Mesenchymal stem cell (in vitro differentiated cells and primary cell): ENCODE results near the gene EFNA1.

Experiments
- DNase-seq: peaks from one replicate; pipeline ENCODE4 v3.0.0-alpha.2; 2013
- H2AFZ ChIP-seq: one replicate; pipeline ENCODE4 v1.6.1; 2013; ENCODE audit warnings: low read depth, mild to moderate bottlenecking, control low read depth, inconsistent platforms, low read length, moderate library complexity
- H2AK5ac ChIP-seq: 2 replicates; pipeline ENCODE4 v1.6.1; 2013; ENCODE audit warnings: low read length, moderate library complexity, mild to moderate bottlenecking, inconsistent platforms; ENCODE audit not compliant: severe bottlenecking
- H2BK120ac ChIP-seq: one replicate; pipeline ENCODE4 v1.6.1; 2013; ENCODE audit warnings: low read depth, mild to moderate bottlenecking, inconsistent platforms, low read length, moderate library complexity
- H2BK12ac ChIP-seq, 2 experiments: one replicate each; pipeline ENCODE4 v1.6.1; 2013; ENCODE audit warnings: inconsistent platforms in 2 of 2, low read length in 2 of 2, mild to moderate bottlenecking in 2 of 2, moderate library complexity in 2 of 2, control low read depth in 1 of 2
- H2BK15ac ChIP-seq: one replicate; pipeline ENCODE4 v1.6.1; 2013; ENCODE audit warnings: mild to moderate bottlenecking, low read depth, inconsistent platforms; ENCODE audit not compliant: poor library complexity, severe bottlenecking
- H2BK5ac ChIP-seq: 2 replicates; pipeline ENCODE4 v1.6.1; 2013; ENCODE audit warnings: low read depth, mild to moderate bottlenecking, low read length, control low read depth, inconsistent platforms; ENCODE audit not compliant: poor library complexity, severe bottlenecking
- H3K14ac ChIP-seq, 2 experiments: one replicate each; pipeline ENCODE4 v1.6.1; 2013; ENCODE audit warnings: inconsistent platforms in 2 of 2, low read length in 2 of 2, control low read depth in 1 of 2, mild to moderate bottlenecking in 1 of 2, moderate library complexity in 1 of 2
- H3K18ac ChIP-seq, 2 experiments: one replicate each; pipeline ENCODE4 v1.6.1; 2013; ENCODE audit warnings: inconsistent platforms in 2 of 2, low read length in 2 of 2, control low read depth in 1 of 2, low read depth in 1 of 2, mild to moderate bottlenecking in 1 of 2
- H3K23ac ChIP-seq, 2 experiments: one replicate each; pipeline ENCODE4 v1.6.1; 2013; ENCODE audit warnings: inconsistent platforms in 2 of 2, low read length in 2 of 2, mild to moderate bottlenecking in 2 of 2, moderate library complexity in 2 of 2, control low read depth in 1 of 2
- H3K27ac ChIP-seq: 2 replicates; pipeline ENCODE4 v1.5.1; 2013; ENCODE audit warnings: mild to moderate bottlenecking, moderate library complexity, low read length, control low read depth, inconsistent platforms; ENCODE audit not compliant: poor library complexity, severe bottlenecking
- H3K27me3 ChIP-seq, 2 experiments: 2 replicates each; pipeline versions ENCODE4 v1.6.1 to v1.7.0; 2013; ENCODE audit warnings: low read length in 2 of 2, mild to moderate bottlenecking in 2 of 2, moderate library complexity in 2 of 2, control low read depth in 1 of 2, inconsistent platforms in 1 of 2; ENCODE audit not compliant: control insufficient read depth in 1 of 2, insufficient read depth in 1 of 2
- H3K36me3 ChIP-seq, 2 experiments: 2 replicates each; pipeline versions ENCODE4 v1.6.1 to v1.7.0; 2013; ENCODE audit warnings: low read length in 2 of 2, control low read depth in 1 of 2, inconsistent platforms in 1 of 2, low read depth in 1 of 2, mild to moderate bottlenecking in 1 of 2; ENCODE audit not compliant: insufficient read depth in 2 of 2, control insufficient read depth in 1 of 2
- H3K4ac ChIP-seq, 2 experiments: one replicate each; pipeline ENCODE4 v1.6.1; 2013; ENCODE audit warnings: inconsistent platforms in 2 of 2, low read length in 2 of 2, mild to moderate bottlenecking in 2 of 2, moderate library complexity in 2 of 2, control low read depth in 1 of 2, low read depth in 1 of 2
- H3K4me1 ChIP-seq: 2 replicates; pipeline ENCODE4 v1.6.1; 2013; ENCODE audit warnings: low read depth, low read length, control low read depth; ENCODE audit not compliant: control insufficient read depth, insufficient read depth
- H3K4me2 ChIP-seq: 2 replicates; pipeline ENCODE4 v1.6.1; 2013; ENCODE audit warnings: low read length, mild to moderate bottlenecking, inconsistent platforms; ENCODE audit not compliant: poor library complexity, severe bottlenecking
- H3K4me3 ChIP-seq, 2 experiments: 2 replicates each; pipeline versions ENCODE4 v1.5.1 to v1.7.0; 2013; ENCODE audit warnings: low read length in 2 of 2, mild to moderate bottlenecking in 2 of 2, control low read depth in 1 of 2, low read depth in 1 of 2; ENCODE audit not compliant: insufficient read depth in 1 of 2
- H3K79me1 ChIP-seq: replicated peaks from 2 replicates; pipeline ENCODE4 v1.6.1; 2013; ENCODE audit warnings: mild to moderate bottlenecking, control low read depth, low read length, inconsistent platforms; ENCODE audit not compliant: poor library complexity, severe bottlenecking
- H3K9ac ChIP-seq: 2 replicates; pipeline ENCODE4 v1.7.0; 2013; ENCODE audit warnings: mild to moderate bottlenecking, low read length, moderate library complexity
- H3K9me3 ChIP-seq: 2 replicates; pipeline ENCODE4 v1.7.0; 2013; ENCODE audit warnings: mild to moderate bottlenecking, low read length; ENCODE audit not compliant: control insufficient read depth
- H4K8ac ChIP-seq: one replicate; pipeline ENCODE4 v1.6.1; 2013; ENCODE audit warnings: inconsistent platforms, mild to moderate bottlenecking, low read length, moderate library complexity
- H4K91ac ChIP-seq: one replicate; pipeline ENCODE4 v1.6.1; 2013; ENCODE audit warnings: mild to moderate bottlenecking, low read length, inconsistent platforms
- WGBS: methylation state at CpG from one replicate; pipeline ENCODE4 v1.1.7; 2013; ENCODE audit warnings: mixed read lengths; 5-methylcytosine and 5-hydroxymethylcytosine counted together

The EFNA1 gene

GRCh38 chr1:155136748-155137147 is 9.1 kb downstream of the EFNA1 start:
- H3K4me1 ChIP-seq, result peaks cover 26% of the 10 kb centered on the region
- H3K27me3 ChIP-seq, result peaks cover 0 to 4% of the 10 kb centered on the region in 2 experiments
- peak overlapping the region in 1 of 2 experiments; percentile 93 for H3K23ac ChIP-seq
- no peak overlapping the region for H2BK5ac ChIP-seq
- H2BK15ac ChIP-seq, result peak overlapping the region; percentile 2
- H3K36me3 ChIP-seq, result peaks cover 15 to 22% of the 10 kb centered on the region in 2 experiments
- no peak overlapping the region for H2BK120ac ChIP-seq
- no peak overlapping the region for H2AFZ ChIP-seq
- peak overlapping the region; percentile 16 to 87 for H3K4ac ChIP-seq
- H3K9ac ChIP-seq, result peak overlapping the region; percentile 98
- H4K91ac ChIP-seq, result peak overlapping the region; percentile 85
- no peak for DNase-seq
- H4K8ac ChIP-seq, result peak overlapping the region; percentile 62
- H2BK12ac ChIP-seq, result peak overlapping the region in 1 of 2 experiments; percentile 15
- WGBS, result 42% methylated on average over 6 of the region's 6 CpGs
- peak overlapping the region in 1 of 2 experiments; percentile 83 for H3K14ac ChIP-seq
- H3K18ac ChIP-seq, result peak overlapping the region; percentile 71 to 81
- peak overlapping the region; percentile 62 for H3K4me2 ChIP-seq
- peak overlapping the region; percentile 27 for H3K27ac ChIP-seq
- peak overlapping the region in 1 of 2 experiments; percentile 95 for H3K4me3 ChIP-seq
- peaks cover 12% of the 10 kb centered on the region for H3K79me1 ChIP-seq
- peak overlapping the region; percentile 78 for H2AK5ac ChIP-seq
- no peaks in the 10 kb centered on the region for H3K9me3 ChIP-seq

GRCh38 chr1:155137154-155137949 is 9.7 kb downstream of the EFNA1 start:
- peak overlapping the region in 1 of 2 experiments; percentile 71 for H3K18ac ChIP-seq
- peak overlapping the region in 1 of 2 experiments; percentile 95 for H3K4me3 ChIP-seq
- H3K4ac ChIP-seq, result peak overlapping the region; percentile 16 to 87
- H3K4me1 ChIP-seq, result peaks cover 26% of the 10 kb centered on the region
- no peak overlapping the region for H2AK5ac ChIP-seq
- H3K36me3 ChIP-seq, result peaks cover 15 to 20% of the 10 kb centered on the region in 2 experiments
- no peaks in the 10 kb centered on the region for H3K9me3 ChIP-seq
- H3K27ac ChIP-seq, result no peak overlapping the region
- H2AFZ ChIP-seq, result no peak overlapping the region
- H2BK5ac ChIP-seq, result no peak overlapping the region
- H3K4me2 ChIP-seq, result no peak overlapping the region
- no peak overlapping the region for H2BK12ac ChIP-seq
- peak overlapping the region; percentile 98 for H3K9ac ChIP-seq
- no peak overlapping the region for H4K91ac ChIP-seq
- H3K23ac ChIP-seq, result peak overlapping the region in 1 of 2 experiments; percentile 14
- WGBS, result 95% methylated on average over 4 of the region's 6 CpGs
- peaks cover 0 to 4% of the 10 kb centered on the region in 2 experiments for H3K27me3 ChIP-seq
- H3K79me1 ChIP-seq, result peaks cover 12% of the 10 kb centered on the region
- no peak for DNase-seq
- H2BK15ac ChIP-seq, result peak overlapping the region; percentile 2
- no peak overlapping the region for H4K8ac ChIP-seq
- no peak overlapping the region for H2BK120ac ChIP-seq
- H3K14ac ChIP-seq, result no peak overlapping the region

GRCh38 chr1:155139895-155140629 is 12.4 kb downstream of the EFNA1 start, which contains the start of gene DPM3:
DPM3 (minus strand) TSS chr1:155140531; CDS start chr1:155140240, 291 bp downstream.
- peaks cover 17% of the 10 kb centered on the region for H3K4me1 ChIP-seq
- peaks cover 0 to 4% of the 10 kb centered on the region in 2 experiments for H3K27me3 ChIP-seq
- H2BK5ac ChIP-seq, result peak within 1 kb of the TSS; percentile 84
- H3K79me1 ChIP-seq, result peaks cover 12% of the 10 kb centered on the region
- H2AK5ac ChIP-seq, result no peak within 1 kb of the TSS
- H4K91ac ChIP-seq, result peak within 1 kb of the TSS; percentile 80
- H2BK120ac ChIP-seq, result peak within 1 kb of the TSS; percentile 23
- peak within 1 kb of the TSS; percentile 85 for H2AFZ ChIP-seq
- H3K4me3 ChIP-seq, result peak within 1 kb of the TSS; percentile 70 to 100
- H3K27ac ChIP-seq, result peak within 1 kb of the TSS; percentile 83
- peak within 1 kb of the TSS; percentile 75 for H3K4me2 ChIP-seq
- no peak within 1 kb of the TSS for H2BK15ac ChIP-seq
- H4K8ac ChIP-seq, result peak within 1 kb of the TSS; percentile 99
- H3K18ac ChIP-seq, result peak within 1 kb of the TSS; percentile 84 to 85
- WGBS, result under 1% methylated on average over 42 of the region's 42 CpGs
- peak within 1 kb of the TSS; percentile 21 to 69 for H2BK12ac ChIP-seq
- peak within 1 kb of the TSS in 1 of 2 experiments; percentile 97 for H3K23ac ChIP-seq
- H3K4ac ChIP-seq, result peak within 1 kb of the TSS in 1 of 2 experiments; percentile 77
- peak within 1 kb of the TSS; percentile 97 for H3K9ac ChIP-seq
- no peaks in the 10 kb centered on the region for H3K9me3 ChIP-seq
- H3K36me3 ChIP-seq, result peaks cover 9 to 15% of the 10 kb centered on the region in 2 experiments
- DNase-seq, result peak; percentile 86
- peak within 1 kb of the TSS in 1 of 2 experiments; percentile 41 for H3K14ac ChIP-seq

GRCh38 chr1:155140630-155140953 is 12.9 kb downstream of the EFNA1 start:
- Histone ChIP-seq H4K8ac (peak overlapping the region; percentile 99), H4K91ac (peak overlapping the region; percentile 80), H2AFZ (peak overlapping the region; percentile 85), H3K79me1 (peaks cover 12% of the 10 kb centered on the region), H3K27me3 (peaks cover 0 to 4% of the 10 kb centered on the region in 2 experiments), H3K14ac (no peak overlapping the region), H3K36me3 (peaks cover 9 to 15% of the 10 kb centered on the region in 2 experiments), H3K9me3 (no peaks in the 10 kb centered on the region), H3K4me1 (peaks cover 17% of the 10 kb centered on the region), H3K27ac (no peak overlapping the region), H3K4me2 (peak overlapping the region; percentile 75), H3K4ac (no peak overlapping the region), H3K18ac (no peak overlapping the region), H2BK12ac (no peak overlapping the region), H2BK15ac (no peak overlapping the region), H2BK120ac (no peak overlapping the region), H3K4me3 (peak overlapping the region in 1 of 2 experiments; percentile 100), H3K9ac (peak overlapping the region; percentile 97), H3K23ac (no peak overlapping the region), H2AK5ac (no peak overlapping the region), H2BK5ac (no peak overlapping the region)
- WGBS, result 8% methylated on average over 11 of the region's 11 CpGs
- no peak for DNase-seq
